ENCODE results near the gene SFSWAP.

GRCh38 chr12:131695968-131696367 is 14.9 kb upstream of the SFSWAP start:
- TF ChIP-seq SPI1 (IDR thresholded peaks at IDR 0.05; ENCODE audit: borderline replicate concordance, low read depth): no peak
- TF ChIP-seq CTCF (IDR thresholded peaks at IDR 0.05; ENCODE audit: insufficient read depth, low read length): no peak
- TF ChIP-seq REST (IDR thresholded peaks at IDR 0.05; ENCODE audit: insufficient replicate concordance, low read depth): no peak
- TF ChIP-seq POLR2AphosphoS5 (IDR thresholded peaks at IDR 0.05; ENCODE audit: low read depth): no peak
- no peak for TF ChIP-seq GABPA (IDR thresholded peaks at IDR 0.05; ENCODE audit: low read depth)

Data from HL-60 (cell line).